ENCODE results near the gene WRNIP1. TPM values are rescaled to one million over a fixed set of nuclear protein-coding genes. Genes with fewer than 3 reads are reported as not detected.

The WRNIP1 gene
- total RNA-seq, 1 donor from 2014 or later, result 58.4 TPM

- peaks cover 24% of the 10 kb centered on the region for H3K36me3 ChIP-seq (ENCODE audit: control insufficient read depth, insufficient read depth, low read length)
- FAIRE-seq, result no peak
- no peak for TF ChIP-seq CTCF (IDR thresholded peaks at IDR 0.05; ENCODE audit: insufficient read depth, low read length, severe bottlenecking)
- no peak for DNase-seq (ENCODE audit: low read depth)
- no peaks in the 10 kb centered on the region for H3K27me3 ChIP-seq (ENCODE audit: control insufficient read depth, insufficient read depth, low read length)
- no peak overlapping the region for H3K4me3 ChIP-seq (ENCODE audit: low read depth, low read length)
Observed at GRCh38 chr6:2784061-2784460, 18.9 kb downstream of the WRNIP1 start.

DNA sequence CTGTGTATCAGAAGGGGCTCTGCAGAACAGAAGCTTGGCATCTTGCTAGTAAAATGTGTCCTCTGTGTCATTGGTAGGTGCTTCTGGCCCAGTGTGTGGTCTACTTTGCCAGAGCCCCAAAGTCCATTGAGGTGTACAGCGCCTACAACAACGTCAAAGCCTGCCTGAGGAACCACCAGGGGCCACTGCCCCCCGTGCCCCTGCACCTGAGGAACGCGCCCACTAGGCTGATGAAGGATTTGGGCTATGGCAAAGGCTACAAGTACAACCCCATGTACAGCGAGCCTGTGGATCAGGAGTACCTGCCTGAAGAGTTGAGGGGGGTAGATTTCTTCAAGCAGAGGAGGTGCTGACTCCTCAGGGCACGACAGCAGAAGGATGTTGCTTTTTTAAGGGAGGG lies 19.7 kb downstream of the WRNIP1 start:
- H3K36me3 ChIP-seq (ENCODE audit: control insufficient read depth, insufficient read depth, low read length), result peaks cover 21% of the 10 kb centered on the region

DNA sequence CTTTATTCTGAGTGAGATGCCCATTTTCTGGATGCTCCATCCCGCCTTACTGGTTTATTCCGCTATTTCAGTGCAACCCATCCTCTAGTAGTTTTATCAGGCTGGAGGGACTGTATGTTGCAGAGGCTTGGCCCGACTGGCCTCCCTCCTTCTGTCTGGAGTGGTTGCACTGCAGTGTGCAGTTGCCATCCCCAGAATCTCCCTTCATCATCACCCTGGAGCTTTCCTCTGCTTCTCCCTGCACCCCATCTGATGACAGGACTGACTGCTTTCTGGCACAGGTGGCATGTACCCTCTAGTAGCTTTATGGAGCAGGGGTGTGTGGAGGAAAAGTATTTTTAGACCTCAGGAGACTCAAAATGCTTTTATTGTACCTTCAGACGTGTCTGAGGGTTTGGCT lies 21.1 kb downstream of the WRNIP1 start:
- Histone ChIP-seq H3K4me3 (ENCODE audit: low read depth, low read length) (no peak overlapping the region), H3K36me3 (ENCODE audit: control insufficient read depth, insufficient read depth, low read length) (peaks cover 14% of the 10 kb centered on the region), H3K27me3 (ENCODE audit: control insufficient read depth, insufficient read depth, low read length) (no peaks in the 10 kb centered on the region)
- no peak for FAIRE-seq
- TF ChIP-seq CTCF (IDR thresholded peaks at IDR 0.05; ENCODE audit: insufficient read depth, low read length, severe bottlenecking), result no peak
- DNase-seq (ENCODE audit: low read depth), result no peak

More for the DNA sequence above, 19.7 kb downstream of the WRNIP1 start:
- DNase-seq (ENCODE audit: low read depth) (no peak), FAIRE-seq (no peak)
- no peak overlapping the region for H3K4me3 ChIP-seq (ENCODE audit: low read depth, low read length)
- no peaks in the 10 kb centered on the region for H3K27me3 ChIP-seq (ENCODE audit: control insufficient read depth, insufficient read depth, low read length)
- TF ChIP-seq CTCF (IDR thresholded peaks at IDR 0.05; ENCODE audit: insufficient read depth, low read length, severe bottlenecking), result no peak

- peak; percentile 88 for DNase-seq (ENCODE audit: low read depth)
- FAIRE-seq, result peak; percentile 28
Observed at GRCh38 chr6:2790588-2791449, 25.6 kb downstream of the WRNIP1 start.

DNA sequence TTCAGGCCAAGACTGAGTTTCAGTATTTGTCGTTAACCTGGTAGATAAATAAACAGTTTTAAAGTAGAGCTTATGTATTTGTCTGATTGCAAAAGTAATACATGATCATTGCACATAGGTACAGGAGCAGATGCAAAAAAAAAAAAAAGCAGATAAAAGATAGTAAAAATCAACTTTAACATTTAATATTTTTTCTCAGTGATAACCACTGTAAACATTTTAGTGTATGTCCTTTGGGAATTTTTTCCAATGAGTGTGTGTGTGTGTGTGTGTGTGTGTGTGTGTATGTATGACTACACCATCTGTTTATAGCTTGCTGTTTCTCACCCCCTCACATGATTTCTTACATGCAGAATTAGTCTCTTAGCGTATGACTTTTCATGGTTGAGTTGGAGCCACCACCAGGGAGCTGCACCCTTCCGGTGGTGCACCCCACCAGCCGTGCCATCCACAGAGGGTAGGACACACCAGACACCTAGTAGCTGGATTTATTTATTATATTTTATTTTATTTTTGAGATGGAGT lies 26.3 kb downstream of the WRNIP1 start:
- H3K36me3 ChIP-seq (ENCODE audit: control insufficient read depth, insufficient read depth, low read length), result peaks cover 1% of the 10 kb centered on the region
- H3K4me3 ChIP-seq (ENCODE audit: low read depth, low read length), result no peak overlapping the region
- DNase-seq (ENCODE audit: low read depth) (no peak), FAIRE-seq (no peak)
- no peak for TF ChIP-seq CTCF (IDR thresholded peaks at IDR 0.05; ENCODE audit: insufficient read depth, low read length, severe bottlenecking)
- H3K27me3 ChIP-seq (ENCODE audit: control insufficient read depth, insufficient read depth, low read length), result no peaks in the 10 kb centered on the region

More at GRCh38 chr6:2790588-2791449, 25.6 kb downstream of the WRNIP1 start:
- no peak overlapping the region for H3K4me3 ChIP-seq (ENCODE audit: low read depth, low read length)
- TF ChIP-seq CTCF (IDR thresholded peaks at IDR 0.05; ENCODE audit: insufficient read depth, low read length, severe bottlenecking), result peak; percentile 85
- H3K27me3 ChIP-seq (ENCODE audit: control insufficient read depth, insufficient read depth, low read length), result no peaks in the 10 kb centered on the region
- peaks cover 2% of the 10 kb centered on the region for H3K36me3 ChIP-seq (ENCODE audit: control insufficient read depth, insufficient read depth, low read length)
